ENCODE measurements around the gene STXBP5. TPM values are rescaled to one million over a fixed set of nuclear protein-coding genes. Genes with fewer than 3 reads are reported as not detected.
A peak's percentile ranks its signal among the peaks of the same experiment; 100 is the strongest.

The STXBP5 gene
- total and polyA plus RNA-seq, 9 of the 15 experiments (the other 6 are each of a cell fraction or from before 2014, with no cell fraction given), result 23.3 to 172 (median 71.5) TPM

- TF ChIP-seq TAF9B (IDR thresholded peaks at IDR 0.05; ENCODE audit: partially characterized antibody) (peak; percentile 38), ZNF655 (CRISPR knock-in tag; IDR thresholded peaks at IDR 0.05) (0 out of 2 replicates have a peak, but pooled peaks have one; percentile 19), L3MBTL2 (IDR thresholded peaks at IDR 0.05) (no peak), THRB (CRISPR knock-in tag; conservative IDR thresholded peaks at IDR 0.05) (no peak), CBFA2T2 (conservative IDR thresholded peaks at IDR 0.05) (no peak), KLF13 (tag; IDR thresholded peaks at IDR 0.05; ENCODE audit: borderline replicate concordance, low read depth) (no peak), MAFK (IDR thresholded peaks at IDR 0.05; ENCODE audit: low read length) (no peak), POLR2G (IDR thresholded peaks at IDR 0.05; ENCODE audit: low read depth, low read length) (peak; percentile 41; the same call in 1 of the 2 replicates), MCM5 (IDR thresholded peaks at IDR 0.05; ENCODE audit: low read depth) (no peak), KAT7 (CRISPR knock-in tag; IDR thresholded peaks at IDR 0.05; ENCODE audit: borderline replicate concordance) (no peak), HNRNPH1 (optimal IDR thresholded peaks at IDR 0.05; ENCODE audit: low read depth, low read length) (no peak)
Observed at GRCh38 chr6:147205690-147206600, 1.7 kb downstream of the STXBP5 start (continued).

All from K562 (cell line).